ENCODE measurements around the gene SLC10A6. TPM values are rescaled to one million over a fixed set of nuclear protein-coding genes. Genes with fewer than 3 reads are reported as not detected.
A peak's percentile ranks its signal among the peaks of the same experiment; 100 is the strongest.

The SLC10A6 gene
- total and polyA plus RNA-seq, 10 of the 15 experiments (the other 5 are each of a cell fraction or from before 2014, with no cell fraction given): 0.05 TPM; not detected in 9

DNA sequence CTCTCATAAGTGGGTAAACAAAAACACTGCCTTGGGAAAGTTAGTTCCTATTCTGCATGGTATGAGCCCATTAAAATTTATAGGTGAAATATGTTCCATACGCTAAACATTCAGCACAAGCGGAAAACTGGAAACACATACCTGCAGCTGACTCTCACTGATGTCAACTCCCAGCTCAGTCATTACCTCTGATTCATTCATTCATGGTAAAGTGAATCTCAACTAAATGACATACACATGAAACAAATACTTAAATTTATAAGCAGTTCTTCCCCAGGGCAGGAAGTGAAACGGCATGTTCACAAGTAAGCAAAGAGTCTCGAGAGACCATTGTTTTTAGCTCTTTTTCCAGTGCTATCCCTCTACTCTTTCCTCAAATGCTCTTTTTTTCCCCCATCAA is 1.6 kb downstream of the SLC10A6 start:
- TF ChIP-seq SPI1 (IDR thresholded peaks at IDR 0.05; ENCODE audit: borderline replicate concordance, insufficient read depth, low read depth, low read length) (peak; percentile 11; the same call in 1 of the 2 replicates), ZNF24 (IDR thresholded peaks at IDR 0.05) (peak; percentile 87), LARP7 (IDR thresholded peaks at IDR 0.05) (no peak)
- Histone ChIP-seq H3K27me3 (replicated peaks in 1 of 2; ENCODE audit: control insufficient read depth in 2 of 2, insufficient read depth in 2 of 2, low read length in 1 of 2) (no peaks in the 10 kb centered on the region), H3K4me1 (ENCODE audit: control insufficient read depth, insufficient read depth, low read length) (no peaks in the 10 kb centered on the region), H3K79me2 (ENCODE audit: control insufficient read depth, insufficient read depth, low read length) (no peaks in the 10 kb centered on the region), H3K36me3 (ENCODE audit: control insufficient read depth in 2 of 2, insufficient read depth in 2 of 2, low read length in 1 of 2) (no peaks in the 10 kb centered on the region), H3K27ac (ENCODE audit: control insufficient read depth, insufficient read depth) (no peak overlapping the region), H2AFZ (ENCODE audit: control insufficient read depth, low read depth, low read length) (no peak overlapping the region), H4K20me1 (ENCODE audit: control insufficient read depth, insufficient read depth) (no peaks in the 10 kb centered on the region), H3K9ac (ENCODE audit: control insufficient read depth, insufficient read depth, low read length) (no peak overlapping the region), H3K9me3 (replicated peaks; ENCODE audit: control insufficient read depth, insufficient read depth, low read length) (no peaks in the 10 kb centered on the region), H3K4me2 (ENCODE audit: control insufficient read depth, insufficient read depth) (no peak overlapping the region), H3K4me3 (no peak overlapping the region)
- intact Hi-C loops (cut with micrococcal nuclease; ENCODE audit: unreplicated experiment) (no loop called here), in situ Hi-C loops (cut with MboI) (no loop called here)
- SMC1A ChIA-PET (ENCODE audit: uncharacterized antibody, unreplicated experiment): interaction anchor here (1.2 to 1.5 kb wide), 3 partner anchors 11 to 351 kb away, joined by 3 to 6 read pairs (median 4); no protein-coding TSS in a partner anchor
- BruUV-seq (replicated peaks): no TSS peak
- POLR2A ChIA-PET: no interaction called here
- CTCF ChIA-PET: interaction anchor here (0.7 to 1.1 kb wide), 4 partner anchors 84 to 353 kb away, joined by 3 to 4 read pairs (median 3); no protein-coding TSS in a partner anchor
- ATAC-seq (no peak), FAIRE-seq (no peak), DNase-seq (ENCODE audit: low read depth, low spot score) (no peak)
- 41% methylated on average over 4 of the region's 4 CpGs for WGBS (ENCODE audit: insufficient coverage, insufficient replicate concordance, low lambda C conversion rate, missing lambda C conversion rate)
- RAD21 ChIA-PET (ENCODE audit: unreplicated experiment): interaction anchor here (1.8 kb wide), 1 partner anchor 75 kb away, joined by 5 read pairs; no protein-coding TSS in a partner anchor

DNA sequence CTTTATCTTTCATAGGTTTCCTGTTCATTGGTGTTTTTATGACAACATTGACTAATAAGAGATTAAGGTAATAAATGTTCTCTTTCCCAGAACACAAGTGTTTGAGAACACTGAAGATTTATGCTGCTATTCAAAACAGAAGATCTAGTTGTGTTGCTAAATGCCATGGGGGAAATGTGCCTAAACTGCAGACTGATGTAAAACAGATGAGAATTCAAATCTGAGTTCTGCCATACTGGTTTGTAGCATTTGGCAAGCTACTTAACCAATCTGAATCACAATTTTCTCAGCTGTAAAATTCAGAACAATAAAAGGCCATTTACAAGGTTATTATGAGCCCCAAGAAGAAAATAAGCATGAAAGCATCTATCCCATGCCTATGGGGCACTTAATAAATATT is 2.3 kb downstream of the SLC10A6 start:
- H3K4me3 ChIP-seq: no peak overlapping the region
- in situ Hi-C loops (cut with MboI) (no loop called here), intact Hi-C loops (cut with micrococcal nuclease; ENCODE audit: unreplicated experiment) (no loop called here)
- DNase-seq (ENCODE audit: low read depth, low spot score): no peak
- no peaks in the 10 kb centered on the region for H4K20me1 ChIP-seq (ENCODE audit: control insufficient read depth, insufficient read depth)
- ChIA-PET CTCF (interaction anchor here (1.1 to 1.4 kb wide), 4 partner anchors 46 to 352 kb away, joined by 3 to 4 read pairs (median 4); no protein-coding TSS in a partner anchor), RAD21 (ENCODE audit: unreplicated experiment) (no interaction called here), POLR2A (interaction anchor here (0.6 kb wide), 1 partner anchor 297 kb away, joined by 3 read pairs; no protein-coding TSS in a partner anchor), SMC1A (ENCODE audit: uncharacterized antibody, unreplicated experiment) (interaction anchor here (1.2 kb wide), 1 partner anchor 12 kb away, joined by 4 read pairs; no protein-coding TSS in a partner anchor)
- H2AFZ ChIP-seq (ENCODE audit: control insufficient read depth, low read depth, low read length): no peak overlapping the region
- no peak overlapping the region for H3K4me2 ChIP-seq (ENCODE audit: control insufficient read depth, insufficient read depth)
- H3K79me2 ChIP-seq (ENCODE audit: control insufficient read depth, insufficient read depth, low read length): no peaks in the 10 kb centered on the region
- no peak for FAIRE-seq
- no peaks in the 10 kb centered on the region for H3K9me3 ChIP-seq (replicated peaks; ENCODE audit: control insufficient read depth, insufficient read depth, low read length)
- ATAC-seq: no peak
- no peak overlapping the region for H3K27ac ChIP-seq (ENCODE audit: control insufficient read depth, insufficient read depth)
- H3K36me3 ChIP-seq (ENCODE audit: control insufficient read depth in 2 of 2, insufficient read depth in 2 of 2, low read length in 1 of 2): no peaks in the 10 kb centered on the region
- H3K9ac ChIP-seq (ENCODE audit: control insufficient read depth, insufficient read depth, low read length): no peak overlapping the region
- no peaks in the 10 kb centered on the region for H3K4me1 ChIP-seq (ENCODE audit: control insufficient read depth, insufficient read depth, low read length)
- no peaks in the 10 kb centered on the region for H3K27me3 ChIP-seq (replicated peaks in 1 of 2; ENCODE audit: control insufficient read depth in 2 of 2, insufficient read depth in 2 of 2, low read length in 1 of 2)
- BruUV-seq (replicated peaks): no TSS peak
- TF ChIP-seq, protein P1, sequence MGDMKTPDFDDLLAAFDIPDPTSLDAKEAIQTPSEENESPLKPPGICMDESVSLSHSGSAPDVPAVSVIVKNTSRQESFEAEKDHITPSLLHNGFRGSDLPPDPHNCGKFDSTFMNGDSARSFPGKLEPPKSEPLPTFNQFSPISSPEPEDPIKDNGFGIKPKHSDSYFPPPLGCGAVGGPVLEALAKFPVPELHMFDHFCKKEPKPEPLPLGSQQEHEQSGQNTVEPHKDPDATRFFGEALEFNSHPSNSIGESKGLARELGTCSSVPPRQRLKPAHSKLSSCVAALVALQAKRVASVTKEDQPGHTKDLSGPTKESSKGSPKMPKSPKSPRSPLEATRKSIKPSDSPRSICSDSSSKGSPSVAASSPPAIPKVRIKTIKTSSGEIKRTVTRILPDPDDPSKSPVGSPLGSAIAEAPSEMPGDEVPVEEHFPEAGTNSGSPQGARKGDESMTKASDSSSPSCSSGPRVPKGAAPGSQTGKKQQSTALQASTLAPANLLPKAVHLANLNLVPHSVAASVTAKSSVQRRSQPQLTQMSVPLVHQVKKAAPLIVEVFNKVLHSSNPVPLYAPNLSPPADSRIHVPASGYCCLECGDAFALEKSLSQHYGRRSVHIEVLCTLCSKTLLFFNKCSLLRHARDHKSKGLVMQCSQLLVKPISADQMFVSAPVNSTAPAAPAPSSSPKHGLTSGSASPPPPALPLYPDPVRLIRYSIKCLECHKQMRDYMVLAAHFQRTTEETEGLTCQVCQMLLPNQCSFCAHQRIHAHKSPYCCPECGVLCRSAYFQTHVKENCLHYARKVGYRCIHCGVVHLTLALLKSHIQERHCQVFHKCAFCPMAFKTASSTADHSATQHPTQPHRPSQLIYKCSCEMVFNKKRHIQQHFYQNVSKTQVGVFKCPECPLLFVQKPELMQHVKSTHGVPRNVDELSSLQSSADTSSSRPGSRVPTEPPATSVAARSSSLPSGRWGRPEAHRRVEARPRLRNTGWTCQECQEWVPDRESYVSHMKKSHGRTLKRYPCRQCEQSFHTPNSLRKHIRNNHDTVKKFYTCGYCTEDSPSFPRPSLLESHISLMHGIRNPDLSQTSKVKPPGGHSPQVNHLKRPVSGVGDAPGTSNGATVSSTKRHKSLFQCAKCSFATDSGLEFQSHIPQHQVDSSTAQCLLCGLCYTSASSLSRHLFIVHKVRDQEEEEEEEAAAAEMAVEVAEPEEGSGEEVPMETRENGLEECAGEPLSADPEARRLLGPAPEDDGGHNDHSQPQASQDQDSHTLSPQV (IDR thresholded peaks at IDR 0.05): no peak
- TF ChIP-seq EZH2 (IDR thresholded peaks at IDR 0.05; ENCODE audit: borderline replicate concordance, control insufficient read depth, low read depth, low read length): no peak
- no peak for TF ChIP-seq MEF2A (IDR thresholded peaks at IDR 0.05; ENCODE audit: insufficient read depth, low read depth, low read length)
- TF ChIP-seq IRF4 (IDR thresholded peaks at IDR 0.05; ENCODE audit: low read depth, low read length): no peak
- no peak for TF ChIP-seq STAT3 (IDR thresholded peaks at IDR 0.05; ENCODE audit: low read depth, low read length)
- no peak for TF ChIP-seq ZNF217 (IDR thresholded peaks at IDR 0.05)
- TF ChIP-seq POLR2AphosphoS2 (IDR thresholded peaks at IDR 0.05; ENCODE audit: low read depth, low read length): no peak
- no peak for TF ChIP-seq SMAD1 (IDR thresholded peaks at IDR 0.05; ENCODE audit: low read depth, partially characterized antibody)
- TF ChIP-seq KDM1A (IDR thresholded peaks at IDR 0.05; ENCODE audit: borderline replicate concordance): no peak
- TF ChIP-seq NFIC (IDR thresholded peaks at IDR 0.05; ENCODE audit: low read depth, low read length): no peak
- TF ChIP-seq BACH1 (IDR thresholded peaks at IDR 0.05; ENCODE audit: borderline replicate concordance): no peak
- TF ChIP-seq ZSCAN29 (IDR thresholded peaks at IDR 0.05): no peak
- TF ChIP-seq PAX5 (IDR thresholded peaks at IDR 0.05; ENCODE audit: borderline replicate concordance, low read depth, low read length): no peak
